HTR-8/SVneo (cell line): ENCODE results near the gene MRGPRD.
A peak's percentile ranks its signal among the peaks of the same experiment; 100 is the strongest.
"Not testable (repeated sequence)": the region's sequence is repeated elsewhere in the genome, so short reads cannot be mapped to it uniquely, and the experiment has no call there.

Experiments
- DNase-seq: peaks from one replicate; pipeline ENCODE4 v3.0.0; 2011; ENCODE audit warnings: low spot score, mixed read lengths; ENCODE audit not compliant: insufficient read length
- FAIRE-seq: peaks from 2 replicates; lab custom pipeline; 2011; peaks lifted over from hg19 to GRCh38; lab: Jason Lieb, UNC

Gene MRGPRD

GRCh38 chr11:68974421-68975194 is 6.2 kb downstream of the MRGPRD start:
- DNase-seq: no peak
- FAIRE-seq: no peak

- not testable (repeated sequence) for DNase-seq, FAIRE-seq
Observed at GRCh38 chr11:68973706-68974105, 7.1 kb downstream of the MRGPRD start.

GRCh38 chr11:68973219-68973618 is 7.6 kb downstream of the MRGPRD start:
- no peak for FAIRE-seq
- no peak for DNase-seq

- DNase-seq: no peak
- FAIRE-seq: no peak
Observed at GRCh38 chr11:68970921-68971636, 9.7 kb downstream of the MRGPRD start.

GRCh38 chr11:68969386-68969785 is 11.4 kb downstream of the MRGPRD start:
- FAIRE-seq (no peak), DNase-seq (no peak)

- no peak for DNase-seq
- no peak for FAIRE-seq
Observed at GRCh38 chr11:68968306-68969250, 12.2 kb downstream of the MRGPRD start.

GRCh38 chr11:68966894-68967780 is 13.6 kb downstream of the MRGPRD start:
- DNase-seq: no peak
- no peak for FAIRE-seq

GRCh38 chr11:68965901-68966853 is 14.6 kb downstream of the MRGPRD start:
- FAIRE-seq: no peak

GRCh38 chr11:68963779-68964178 is 17.0 kb downstream of the MRGPRD start:
- DNase-seq: no peak
- peak; percentile 100 for FAIRE-seq

More at GRCh38 chr11:68965901-68966853, 14.6 kb downstream of the MRGPRD start:
- no peak for DNase-seq

- DNase-seq: no peak
- FAIRE-seq: no peak
Observed at GRCh38 chr11:68962527-68963250, 18.1 kb downstream of the MRGPRD start.

GRCh38 chr11:68961245-68961644 is 19.5 kb downstream of the MRGPRD start:
- no peak for FAIRE-seq
- no peak for DNase-seq

GRCh38 chr11:68960294-68961071 is 20.3 kb downstream of the MRGPRD start:
- DNase-seq (no peak), FAIRE-seq (peak; percentile 42)

GRCh38 chr11:68959465-68960293 is 21.1 kb downstream of the MRGPRD start:
- DNase-seq (no peak), FAIRE-seq (no peak)

- DNase-seq (no peak), FAIRE-seq (no peak)
Observed at GRCh38 chr11:68958211-68958610, 22.6 kb downstream of the MRGPRD start.

GRCh38 chr11:68956547-68957254 is 24.1 kb downstream of the MRGPRD start:
- FAIRE-seq (peak; percentile 26), DNase-seq (no peak)

GRCh38 chr11:68956142-68956541 is 24.6 kb downstream of the MRGPRD start:
- no peak for FAIRE-seq
- no peak for DNase-seq
